ENCODE results near the gene DNAJA1.

Gene DNAJA1

GRCh38 chr9:33019797-33020196 lies 5.3 kb upstream of the DNAJA1 start:
- no peak overlapping the region for H2AFZ ChIP-seq (ENCODE audit: low read length)
- TF ChIP-seq CTCF (conservative IDR thresholded peaks at IDR 0.05; ENCODE audit: low read length) (no peak), EZH2phosphoT487 (IDR thresholded peaks at IDR 0.05; ENCODE audit: borderline replicate concordance) (no peak)
- no peaks in the 10 kb centered on the region for H3K9me2 ChIP-seq (replicated peaks; ENCODE audit: low read depth, low read length)
- no peak overlapping the region for H3K4me2 ChIP-seq (ENCODE audit: low read depth, low read length, poor library complexity, severe bottlenecking)
- no peaks in the 10 kb centered on the region for H4K20me1 ChIP-seq (ENCODE audit: insufficient read depth, low read length, poor library complexity, severe bottlenecking)
- no peaks in the 10 kb centered on the region for H3K9me3 ChIP-seq (ENCODE audit: insufficient read depth, low read depth, low read length)
- no peaks in the 10 kb centered on the region for H3F3A ChIP-seq (ENCODE audit: low read depth)
- no peak overlapping the region for H3K4me3 ChIP-seq (ENCODE audit: low read length, poor library complexity, severe bottlenecking)
- H3K4me1 ChIP-seq (ENCODE audit: insufficient read depth, low read length, poor library complexity, severe bottlenecking) = peaks cover 18% of the 10 kb centered on the region
- H3K36me3 ChIP-seq (ENCODE audit: insufficient read depth, low read length) = no peaks in the 10 kb centered on the region
- H3K27me3 ChIP-seq (ENCODE audit: insufficient read depth, low read length, poor library complexity, severe bottlenecking) = no peaks in the 10 kb centered on the region
- H3K79me2 ChIP-seq (ENCODE audit: insufficient read depth, low read length) = peaks cover 21% of the 10 kb centered on the region
- H3K9ac ChIP-seq (ENCODE audit: low read depth, low read length, poor library complexity, severe bottlenecking) = no peak overlapping the region

- peaks cover 4% of the 10 kb centered on the region for H3K27me3 ChIP-seq (ENCODE audit: insufficient read depth, low read length, poor library complexity, severe bottlenecking)
- H2AFZ ChIP-seq (ENCODE audit: low read length) = no peak overlapping the region
- H3K79me2 ChIP-seq (ENCODE audit: insufficient read depth, low read length) = peaks cover 46% of the 10 kb centered on the region
- peaks cover 20% of the 10 kb centered on the region for H4K20me1 ChIP-seq (ENCODE audit: insufficient read depth, low read length, poor library complexity, severe bottlenecking)
- peaks cover 31% of the 10 kb centered on the region for H3K4me1 ChIP-seq (ENCODE audit: insufficient read depth, low read length, poor library complexity, severe bottlenecking)
- peak overlapping the region; percentile 86 for H3K4me2 ChIP-seq (ENCODE audit: low read depth, low read length, poor library complexity, severe bottlenecking)
- no peak overlapping the region for H3K9ac ChIP-seq (ENCODE audit: low read depth, low read length, poor library complexity, severe bottlenecking)
- no peaks in the 10 kb centered on the region for H3F3A ChIP-seq (ENCODE audit: low read depth)
- TF ChIP-seq CTCF (conservative IDR thresholded peaks at IDR 0.05; ENCODE audit: low read length) (no peak), EZH2phosphoT487 (IDR thresholded peaks at IDR 0.05; ENCODE audit: borderline replicate concordance) (no peak)
- H3K36me3 ChIP-seq (ENCODE audit: insufficient read depth, low read length) = peaks cover 5% of the 10 kb centered on the region; the same call in 1 of the 2 replicates
- H3K4me3 ChIP-seq (ENCODE audit: low read length, poor library complexity, severe bottlenecking) = no peak overlapping the region
- H3K9me2 ChIP-seq (replicated peaks; ENCODE audit: low read depth, low read length) = no peaks in the 10 kb centered on the region
- H3K9me3 ChIP-seq (ENCODE audit: insufficient read depth, low read depth, low read length) = no peaks in the 10 kb centered on the region
Observed at GRCh38 chr9:33022303-33022702, 2.8 kb upstream of the DNAJA1 start.

- Histone ChIP-seq H3K36me3 (ENCODE audit: insufficient read depth, low read length) (peaks cover 5% of the 10 kb centered on the region; the same call in 1 of the 2 replicates), H2AFZ (ENCODE audit: low read length) (no peak overlapping the region), H3K9me2 (replicated peaks; ENCODE audit: low read depth, low read length) (no peaks in the 10 kb centered on the region), H4K20me1 (ENCODE audit: insufficient read depth, low read length, poor library complexity, severe bottlenecking) (peaks cover 25% of the 10 kb centered on the region), H3K4me3 (ENCODE audit: low read length, poor library complexity, severe bottlenecking) (no peak overlapping the region), H3K9ac (ENCODE audit: low read depth, low read length, poor library complexity, severe bottlenecking) (peak overlapping the region; percentile 99), H3K4me1 (ENCODE audit: insufficient read depth, low read length, poor library complexity, severe bottlenecking) (peaks cover 33% of the 10 kb centered on the region), H3K4me2 (ENCODE audit: low read depth, low read length, poor library complexity, severe bottlenecking) (peak overlapping the region; percentile 86), H3K9me3 (ENCODE audit: insufficient read depth, low read depth, low read length) (no peaks in the 10 kb centered on the region), H3F3A (ENCODE audit: low read depth) (no peaks in the 10 kb centered on the region), H3K79me2 (ENCODE audit: insufficient read depth, low read length) (peaks cover 50% of the 10 kb centered on the region), H3K27me3 (ENCODE audit: insufficient read depth, low read length, poor library complexity, severe bottlenecking) (peaks cover 4% of the 10 kb centered on the region)
- TF ChIP-seq CTCF (conservative IDR thresholded peaks at IDR 0.05; ENCODE audit: low read length) (no peak), EZH2phosphoT487 (IDR thresholded peaks at IDR 0.05; ENCODE audit: borderline replicate concordance) (no peak)
Observed at GRCh38 chr9:33022755-33023154, 2.3 kb upstream of the DNAJA1 start.

Data from Loucy (cell line).